ACC112 (cell line): ENCODE data around the gene UTP25.
A peak's percentile ranks its signal among the peaks of the same experiment; 100 is the strongest.
"Not testable (repeated sequence)": the region's sequence is repeated elsewhere in the genome, so short reads cannot be mapped to it uniquely, and the experiment has no call there.

Experiments
- H2AFZ ChIP-seq: fragments of 200-600 bp; sonication (generic); one replicate; pipeline ENCODE4 v1.6.0; 2017; ENCODE audit warnings: antibody characterized with exemption, low read length; ENCODE audit not compliant: unreplicated experiment
- H3K27ac ChIP-seq: fragments of 200-600 bp; sonication (generic); 2 replicates; pipeline ENCODE4 v1.5.1; 2014; ENCODE audit warnings: low read depth, mild to moderate bottlenecking, antibody characterized with exemption, low read length, moderate library complexity
- H3K27me3 ChIP-seq: fragments of 200-600 bp; sonication (generic); 2 replicates; pipeline ENCODE4 v1.6.1; 2014; ENCODE audit warnings: mild to moderate bottlenecking, antibody characterized with exemption, low read length, moderate library complexity, mixed read lengths; ENCODE audit not compliant: insufficient read depth
- H3K36me3 ChIP-seq: fragments of 200-600 bp; sonication (generic); 2 replicates; pipeline ENCODE4 v1.6.1; 2016; ENCODE audit warnings: mild to moderate bottlenecking, antibody characterized with exemption, low read length, moderate library complexity, mixed read lengths; ENCODE audit not compliant: insufficient read depth
- H3K4me1 ChIP-seq: fragments of 200-600 bp; sonication (generic); one replicate; pipeline ENCODE4 v1.6.1; 2016; ENCODE audit warnings: low read length, mixed read lengths; ENCODE audit not compliant: insufficient read depth, unreplicated experiment, control insufficient read depth
- H3K4me3 ChIP-seq: fragments of 200-600 bp; sonication (generic); 2 replicates; pipeline ENCODE4 v1.5.1; 2014; ENCODE audit warnings: mild to moderate bottlenecking, low read depth, low read length
- H3K79me2 ChIP-seq: fragments of 200-600 bp; sonication (generic); one replicate; pipeline ENCODE4 v1.6.0; 2016; ENCODE audit warnings: low read length; ENCODE audit not compliant: control insufficient read depth, unreplicated experiment, insufficient read depth

The UTP25 gene

DNA sequence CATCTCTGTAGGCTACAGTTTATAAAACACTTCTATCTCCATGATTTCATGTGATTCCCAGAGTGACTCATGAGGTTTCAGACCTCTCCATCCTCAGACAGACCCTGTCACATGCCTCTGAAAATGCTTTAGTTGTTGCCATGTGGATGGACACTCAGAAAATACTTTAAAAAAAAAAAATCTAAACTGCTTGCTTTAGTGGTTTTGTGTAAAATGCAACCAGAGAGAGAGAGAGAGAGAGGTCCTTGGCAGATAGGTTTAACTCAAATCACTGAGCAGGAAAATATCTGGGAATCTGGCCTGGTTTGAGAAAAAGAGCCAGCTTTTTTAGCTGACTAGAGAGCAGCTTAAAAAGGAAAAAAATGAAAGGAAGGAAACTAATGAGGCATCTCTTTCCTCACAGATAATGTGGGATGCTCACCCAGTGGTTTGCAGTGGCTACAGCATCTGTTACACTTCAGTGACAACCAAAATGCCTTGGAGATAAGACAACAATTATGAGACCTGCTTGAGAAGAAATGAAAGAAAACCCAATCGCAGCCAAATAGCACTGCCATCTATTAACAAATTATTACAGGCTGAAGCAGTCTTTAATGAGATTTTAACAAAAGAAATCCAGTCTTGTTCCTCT is 55.7 kb downstream of the UTP25 start:
- Histone ChIP-seq H3K27me3 (no peaks in the 10 kb centered on the region), H3K4me3 (peak overlapping the region; percentile 60), H2AFZ (peak overlapping the region; percentile 26), H3K27ac (peak overlapping the region; percentile 97), H3K79me2 (no peaks in the 10 kb centered on the region), H3K4me1 (peaks cover 46% of the 10 kb centered on the region), H3K36me3 (no peaks in the 10 kb centered on the region)

GRCh38 chr1:209884249-209884648 is 56.5 kb downstream of the UTP25 start:
- Histone ChIP-seq H3K4me1 (peaks cover 46% of the 10 kb centered on the region), H3K27ac (peak overlapping the region; percentile 97), H3K27me3 (no peaks in the 10 kb centered on the region), H3K79me2 (no peaks in the 10 kb centered on the region), H3K36me3 (no peaks in the 10 kb centered on the region), H2AFZ (peak overlapping the region; percentile 26), H3K4me3 (peak overlapping the region; percentile 60)

DNA sequence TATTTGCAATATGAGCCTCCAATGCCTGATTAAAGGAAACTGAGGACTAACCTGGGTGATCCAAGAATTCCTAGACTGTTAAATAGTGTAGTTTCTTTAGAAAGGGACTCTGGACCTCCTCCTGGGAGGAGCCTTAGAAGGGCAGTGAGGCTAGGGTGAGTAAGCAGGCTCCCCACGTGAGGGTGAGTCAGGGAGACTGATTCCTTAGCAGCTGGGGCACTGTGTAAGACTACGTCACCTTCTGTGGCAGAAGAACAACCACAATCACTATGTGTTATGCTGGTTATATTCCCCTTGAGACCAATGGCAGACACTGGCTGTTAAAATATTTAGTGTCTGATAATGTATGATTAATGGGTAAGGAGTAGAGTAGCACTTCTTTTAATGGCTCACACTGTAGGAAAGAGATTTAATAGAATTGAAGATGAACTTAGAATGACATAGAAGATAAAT is 56.9 kb downstream of the UTP25 start:
- Histone ChIP-seq H3K4me3 (peak overlapping the region; percentile 60), H3K79me2 (no peaks in the 10 kb centered on the region), H3K27me3 (no peaks in the 10 kb centered on the region), H3K27ac (peak overlapping the region; percentile 97), H3K36me3 (no peaks in the 10 kb centered on the region), H3K4me1 (peaks cover 43% of the 10 kb centered on the region), H2AFZ (no peak overlapping the region)

DNA sequence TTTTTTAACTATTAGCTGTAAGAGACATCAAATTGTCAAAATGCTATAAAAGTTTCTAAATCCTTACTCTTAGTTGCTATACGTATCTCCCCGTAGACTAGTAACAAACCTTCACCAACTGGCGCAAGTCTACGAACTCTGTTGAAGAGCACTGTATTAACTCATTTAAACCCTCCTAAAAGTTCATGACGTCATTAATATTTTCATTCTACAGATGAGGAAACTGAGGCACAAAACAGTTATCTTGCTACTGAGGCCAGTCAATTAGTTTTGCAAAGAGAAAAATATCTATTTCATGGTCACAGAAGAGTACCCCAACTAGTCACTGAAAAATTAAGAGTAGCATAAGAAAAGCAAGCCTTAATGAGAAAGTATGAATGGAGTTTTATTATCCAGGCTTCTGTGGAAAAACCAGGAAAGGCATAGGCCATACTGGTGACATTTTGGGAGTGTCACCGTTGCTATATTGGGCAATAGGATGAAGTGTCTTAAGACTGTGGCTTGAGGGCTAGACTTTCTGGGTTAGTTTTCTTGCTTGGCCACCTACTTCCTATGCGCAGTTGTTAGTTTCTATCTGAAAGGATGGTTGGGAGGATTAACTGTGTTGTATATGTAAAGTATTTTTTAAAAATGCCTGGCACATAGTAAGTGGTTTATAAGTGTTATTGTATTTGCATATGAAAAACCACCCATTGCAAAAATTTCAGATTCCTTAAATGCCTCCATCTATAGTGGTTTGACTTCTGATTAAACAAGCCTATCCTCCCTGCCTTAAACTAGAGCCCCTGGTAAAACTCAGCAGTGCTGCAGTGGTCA is 57.8 kb downstream of the UTP25 start:
- Histone ChIP-seq H3K27me3 (no peaks in the 10 kb centered on the region), H3K4me3 (no peak overlapping the region), H3K79me2 (no peaks in the 10 kb centered on the region), H3K27ac (peak overlapping the region; percentile 97), H3K36me3 (no peaks in the 10 kb centered on the region), H3K4me1 (peaks cover 40% of the 10 kb centered on the region), H2AFZ (peak overlapping the region; percentile 4)

GRCh38 chr1:209886219-209886536 is 58.4 kb downstream of the UTP25 start:
- Histone ChIP-seq H3K4me1 (peaks cover 45% of the 10 kb centered on the region), H3K79me2 (no peaks in the 10 kb centered on the region), H3K4me3 (no peak overlapping the region), H3K36me3 (no peaks in the 10 kb centered on the region), H2AFZ (peak overlapping the region; percentile 4), H3K27me3 (no peaks in the 10 kb centered on the region), H3K27ac (peak overlapping the region; percentile 2; the same call in 1 of the 2 replicates)

DNA sequence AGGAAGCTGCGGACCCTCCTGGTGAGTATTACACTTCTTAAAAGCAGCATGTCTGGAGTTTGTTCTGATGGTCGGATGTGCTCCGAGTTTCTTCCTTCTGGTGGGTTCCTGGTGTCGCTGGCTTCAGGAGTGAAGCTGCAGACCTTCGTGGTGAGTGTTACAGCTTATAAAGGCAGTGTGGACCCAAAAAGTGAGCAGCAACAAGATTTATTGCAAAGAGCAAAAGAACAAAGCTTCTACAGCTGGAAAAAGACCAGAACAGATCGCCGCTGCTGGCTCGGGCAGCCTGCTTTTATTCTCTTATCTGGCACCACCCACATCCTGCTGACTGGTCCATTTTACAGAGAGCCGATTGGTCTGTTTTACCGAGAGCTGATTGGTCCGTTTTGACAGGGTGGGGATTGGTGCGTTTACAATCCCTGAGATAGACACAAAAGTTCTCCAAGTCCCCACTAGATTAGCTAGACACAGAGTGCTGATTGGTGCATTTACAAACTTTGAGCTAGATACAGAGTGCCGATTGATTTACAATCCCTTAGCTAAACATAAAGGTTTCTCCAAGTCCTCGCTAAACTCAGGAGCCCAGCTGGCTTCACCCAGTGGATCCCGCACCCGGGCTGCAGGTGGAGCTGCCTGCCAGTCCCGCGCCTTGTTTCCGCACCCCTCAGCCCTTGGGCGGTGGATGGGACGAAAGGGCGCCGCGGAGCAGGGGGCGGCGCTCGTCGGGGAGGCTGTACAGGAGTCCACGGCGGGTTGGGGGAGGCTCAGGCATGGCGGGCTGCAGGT is 60.7 kb downstream of the UTP25 start:
- not testable (repeated sequence) for H3K27ac ChIP-seq, H3K27me3 ChIP-seq, H3K79me2 ChIP-seq, H3K4me3 ChIP-seq, H2AFZ ChIP-seq, H3K36me3 ChIP-seq
- H3K4me1 ChIP-seq: peaks cover 46% of the 10 kb centered on the region

DNA sequence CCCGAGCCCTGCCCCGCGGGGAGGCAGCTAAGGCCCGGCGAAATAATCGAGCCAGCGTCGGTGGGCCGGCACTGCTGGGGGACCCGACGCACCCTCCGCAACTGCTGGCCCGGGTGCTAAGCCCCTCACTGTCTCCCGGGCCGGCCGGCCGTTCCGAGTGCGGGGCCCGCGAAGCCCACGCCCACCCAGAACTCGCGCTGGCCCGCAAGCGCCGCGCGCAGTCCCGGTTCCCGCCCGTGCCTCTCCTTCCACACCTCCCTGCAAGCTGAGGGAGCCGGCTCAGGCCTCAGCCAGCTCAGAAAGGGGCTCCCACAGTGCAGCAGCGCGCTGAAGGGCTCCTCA is 61.3 kb downstream of the UTP25 start:
- Histone ChIP-seq H3K36me3 (no peaks in the 10 kb centered on the region), H3K4me1 (peaks cover 41% of the 10 kb centered on the region), H3K27me3 (no peaks in the 10 kb centered on the region), H3K27ac (no peak overlapping the region), H3K4me3 (no peak overlapping the region), H3K79me2 (no peaks in the 10 kb centered on the region), H2AFZ (no peak overlapping the region)

DNA sequence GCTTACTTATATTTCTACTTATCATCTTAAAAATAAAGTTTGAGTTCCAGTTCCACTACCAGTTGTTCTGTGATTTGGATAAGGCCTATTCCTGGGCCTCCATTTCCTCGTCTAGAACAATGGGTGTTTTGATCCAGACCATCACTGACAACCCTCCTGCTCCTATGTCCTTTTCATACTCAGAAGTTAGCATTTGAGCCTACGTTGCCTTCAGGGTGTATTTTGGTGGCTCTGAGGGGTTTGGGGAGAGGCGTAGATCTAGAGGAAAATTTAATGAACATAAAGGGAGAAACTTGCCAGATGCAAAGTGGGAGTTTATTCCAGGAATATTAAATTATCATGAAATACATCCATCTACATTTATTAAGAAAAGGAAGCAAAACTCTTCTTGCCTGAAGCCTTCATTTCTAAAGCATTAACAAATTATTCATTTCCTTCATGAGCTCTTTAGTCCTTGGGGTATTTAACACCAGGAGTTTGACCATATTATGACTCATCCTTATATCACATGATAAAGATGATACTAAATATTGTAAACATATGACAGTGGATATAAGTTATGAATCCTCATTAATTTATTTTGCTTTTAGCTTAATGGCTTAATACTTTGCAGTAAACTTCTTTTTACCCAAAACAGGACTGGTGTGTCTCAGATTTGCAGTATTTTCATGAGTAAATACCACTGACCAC is 63.0 kb downstream of the UTP25 start:
- Histone ChIP-seq H3K27me3 (no peaks in the 10 kb centered on the region), H3K36me3 (no peaks in the 10 kb centered on the region), H2AFZ (peak overlapping the region; percentile 63), H3K27ac (peak overlapping the region; percentile 69), H3K4me1 (peaks cover 37% of the 10 kb centered on the region), H3K79me2 (no peaks in the 10 kb centered on the region), H3K4me3 (no peak overlapping the region)

DNA sequence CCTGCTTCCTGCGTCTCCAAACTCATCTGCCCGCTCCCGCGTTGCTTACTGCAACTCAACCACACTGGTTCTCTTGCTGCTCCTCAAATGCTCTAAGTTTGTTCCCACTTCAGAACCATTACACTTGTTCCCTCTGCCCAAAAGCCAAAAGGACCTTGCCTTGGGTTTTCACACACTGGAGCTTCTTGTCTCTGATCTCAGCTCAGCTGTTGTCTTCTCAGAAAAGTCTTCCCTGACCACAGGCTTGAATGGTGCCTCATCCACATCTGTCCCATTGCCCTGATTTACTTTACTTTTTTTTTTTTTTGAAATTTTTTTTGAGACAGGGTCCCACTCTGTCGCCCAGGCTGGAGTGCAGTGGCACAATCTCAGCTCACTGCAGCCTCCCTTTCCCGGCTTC is 66.0 kb downstream of the UTP25 start:
- Histone ChIP-seq H3K27ac (no peak overlapping the region), H3K36me3 (no peaks in the 10 kb centered on the region), H2AFZ (no peak overlapping the region), H3K4me3 (no peak overlapping the region), H3K27me3 (no peaks in the 10 kb centered on the region), H3K4me1 (peaks cover 44% of the 10 kb centered on the region), H3K79me2 (no peaks in the 10 kb centered on the region)

GRCh38 chr1:209895709-209896108 is 67.9 kb downstream of the UTP25 start:
- no peak overlapping the region for H2AFZ ChIP-seq

More at GRCh38 chr1:209895709-209896108, 67.9 kb downstream of the UTP25 start:
- H3K79me2 ChIP-seq: no peaks in the 10 kb centered on the region
- no peaks in the 10 kb centered on the region for H3K36me3 ChIP-seq
- no peaks in the 10 kb centered on the region for H3K27me3 ChIP-seq
- peaks cover 48% of the 10 kb centered on the region for H3K4me1 ChIP-seq
- H3K4me3 ChIP-seq: peak overlapping the region; percentile 23; the same call in 1 of the 2 replicates
- H3K27ac ChIP-seq: peak overlapping the region; percentile 93
